ENCODE results near the gene ABCB6. TPM values are rescaled to one million over a fixed set of nuclear protein-coding genes. Genes with fewer than 3 reads are reported as not detected.
A peak's percentile ranks its signal among the peaks of the same experiment; 100 is the strongest.

Gene ABCB6
- total RNA-seq, 1 donor, result 27.3 TPM

DNA sequence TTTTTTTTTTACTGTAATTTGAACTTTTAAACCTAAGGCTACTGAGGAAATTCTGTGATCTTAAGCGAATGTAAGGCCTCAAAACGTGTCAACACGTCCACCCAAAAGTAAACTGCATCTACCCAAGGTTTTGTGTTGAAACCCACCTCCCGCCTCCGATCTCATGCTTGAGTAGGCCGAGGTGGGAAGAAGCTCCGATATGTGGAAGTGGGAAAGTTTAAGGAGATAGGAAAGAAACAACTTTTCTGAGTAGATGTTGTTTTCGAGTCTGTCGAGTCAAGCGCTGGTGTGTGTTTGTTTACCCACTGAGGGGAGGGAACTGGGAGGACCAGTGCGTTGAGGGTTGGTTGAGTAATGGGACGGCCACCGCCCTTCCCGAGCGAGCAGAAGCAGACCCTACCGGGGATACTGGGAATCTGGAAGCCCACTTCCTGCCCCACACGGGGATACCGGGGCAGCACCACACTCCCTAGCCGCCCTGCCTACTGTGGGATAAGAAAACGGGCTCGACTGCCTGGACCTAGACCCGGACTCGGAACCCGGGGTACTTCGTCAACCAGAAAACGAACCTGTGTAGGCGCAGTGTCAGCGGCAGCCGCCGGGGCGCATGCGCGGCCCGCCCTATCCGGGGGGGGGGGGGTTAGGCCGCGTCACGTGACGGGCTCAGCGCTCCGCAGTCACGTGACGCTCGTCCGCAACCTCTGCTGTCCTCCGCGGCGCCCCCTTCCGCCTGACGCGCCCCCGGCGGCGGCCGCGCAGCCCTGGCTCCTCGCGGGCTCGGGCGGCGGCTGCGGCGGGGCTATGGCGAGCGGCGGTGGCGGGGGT, 41.0 kb downstream of the ABCB6 start, which contains the start of gene RETREG2:
RETREG2 (plus strand) TSS at position 724 of the 825 bp plus-strand sequence; CDS start at position 802, 78 bp downstream.
- peak within 1 kb of the TSS; percentile 95 for H3K4me3 ChIP-seq (ENCODE audit: low read depth, low read length)
- peak; percentile 23 for TF ChIP-seq CTCF (IDR thresholded peaks at IDR 0.05; ENCODE audit: insufficient read depth, low read length)
- DNase-seq (ENCODE audit: low read depth), result peak; percentile 87

DNA sequence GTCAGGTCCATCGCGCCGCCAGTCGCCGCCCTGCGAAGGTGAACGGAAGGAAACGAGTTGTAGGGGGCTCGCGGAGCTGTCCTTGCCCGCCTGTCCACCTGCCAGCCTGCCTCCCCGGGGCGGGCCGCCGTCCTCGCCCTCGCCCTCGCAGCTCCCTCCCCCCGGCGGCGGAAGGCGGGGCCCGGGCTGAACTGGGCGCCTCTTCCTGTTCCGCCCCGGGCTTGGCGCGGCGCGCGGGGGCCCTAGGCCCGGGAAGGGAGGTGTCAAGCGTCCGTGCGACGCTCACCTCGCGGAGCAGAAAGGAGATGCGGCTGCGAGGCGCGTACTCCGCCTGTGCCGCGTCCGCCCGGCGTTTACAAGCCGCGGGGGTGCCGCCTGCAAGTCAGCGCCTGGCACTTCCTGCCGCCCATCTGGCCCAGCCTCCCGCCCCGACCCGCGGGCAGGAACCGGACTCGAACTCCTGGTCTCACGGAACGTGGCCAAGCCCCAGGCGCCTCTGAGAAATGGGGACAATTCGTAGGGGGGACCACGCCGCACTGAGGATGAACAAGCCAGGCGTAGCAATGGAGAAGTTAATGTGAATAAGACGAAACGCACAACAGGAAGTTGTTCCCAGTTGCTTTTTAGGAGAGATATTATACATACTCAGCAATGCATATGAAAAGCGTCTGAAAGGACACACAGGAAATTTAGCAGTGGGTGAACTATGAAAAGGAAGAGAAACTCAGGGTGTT, 41.8 kb downstream of the ABCB6 start, which contains the start of gene CNPPD1:
CNPPD1 (minus strand) TSS at position 108 of the 734 bp plus-strand sequence; CDS start at position 11, 97 bp downstream.
- DNase-seq (ENCODE audit: low read depth), result peak; percentile 69
- TF ChIP-seq CTCF (IDR thresholded peaks at IDR 0.05; ENCODE audit: insufficient read depth, low read length), result no peak
- peak within 1 kb of the TSS; percentile 95 for H3K4me3 ChIP-seq (ENCODE audit: low read depth, low read length)

GRCh38 chr2:219175928-219176817, 42.6 kb downstream of the ABCB6 start:
- TF ChIP-seq CTCF (IDR thresholded peaks at IDR 0.05; ENCODE audit: insufficient read depth, low read length), result no peak
- DNase-seq (ENCODE audit: low read depth), result peak; percentile 28
- peak overlapping the region; percentile 95 for H3K4me3 ChIP-seq (ENCODE audit: low read depth, low read length)

DNA sequence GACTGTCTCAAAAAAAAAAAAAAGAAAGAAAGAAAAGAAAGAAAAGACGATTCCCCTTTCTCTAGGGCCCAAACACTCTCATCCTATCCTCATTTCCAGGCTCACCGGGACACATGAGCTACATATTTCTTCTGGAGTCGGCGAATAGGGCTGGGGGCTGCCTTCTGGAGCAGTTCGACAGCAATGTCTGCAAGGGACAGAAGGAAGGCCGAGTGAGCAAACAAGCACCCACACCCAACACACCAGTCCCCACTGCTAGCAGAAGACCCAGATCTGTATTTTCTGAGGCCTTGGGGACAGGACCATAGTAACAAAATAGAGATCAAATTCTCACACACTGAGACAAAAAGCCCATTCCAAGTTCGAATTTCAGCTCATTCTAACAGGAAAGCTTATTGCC, 43.3 kb downstream of the ABCB6 start:
- no peak for DNase-seq (ENCODE audit: low read depth)
- TF ChIP-seq CTCF (IDR thresholded peaks at IDR 0.05; ENCODE audit: insufficient read depth, low read length), result no peak
- H3K4me3 ChIP-seq (ENCODE audit: low read depth, low read length), result peak overlapping the region; percentile 95

- TF ChIP-seq CTCF (IDR thresholded peaks at IDR 0.05; ENCODE audit: insufficient read depth, low read length), result no peak
- no peak overlapping the region for H3K4me3 ChIP-seq (ENCODE audit: low read depth, low read length)
- DNase-seq (ENCODE audit: low read depth), result no peak
These were observed 44.0 kb downstream of the ABCB6 start for GRCh38 chr2:219174801-219175200.

DNA sequence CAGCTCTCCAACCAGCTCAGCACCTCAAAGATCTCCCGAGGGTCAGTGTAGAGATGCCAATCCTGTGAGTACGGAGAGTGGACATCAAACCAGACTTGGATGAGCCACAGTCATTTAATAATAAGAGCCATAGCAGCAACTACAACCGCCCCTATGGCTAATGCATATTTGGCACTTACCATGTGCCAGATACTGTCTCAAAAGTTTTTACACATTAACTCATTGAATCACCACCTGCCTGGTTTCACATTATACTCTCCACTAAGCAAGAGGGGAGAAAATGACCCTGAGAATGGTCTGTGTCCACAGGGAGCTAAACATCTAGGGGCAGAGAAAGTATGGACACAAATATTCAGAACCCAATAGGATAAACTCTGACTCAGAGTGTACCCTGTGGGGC, 44.6 kb downstream of the ABCB6 start:
- no peak for TF ChIP-seq CTCF (IDR thresholded peaks at IDR 0.05; ENCODE audit: insufficient read depth, low read length)
- DNase-seq (ENCODE audit: low read depth), result no peak
- no peak overlapping the region for H3K4me3 ChIP-seq (ENCODE audit: low read depth, low read length)
